ENCODE data around the gene STK32B. TPM values are rescaled to one million over a fixed set of nuclear protein-coding genes. Genes with fewer than 3 reads are reported as not detected.

The STK32B gene
- total RNA-seq, 2 experiments from 2014 or later: not detected

GRCh38 chr4:5423670-5424069, 372.4 kb downstream of the STK32B start:
- H3K4me1 ChIP-seq (ENCODE audit: insufficient read depth, low read length, poor library complexity, severe bottlenecking): no peaks in the 10 kb centered on the region
- H3K9me3 ChIP-seq (ENCODE audit: low read length): no peaks in the 10 kb centered on the region
- no peaks in the 10 kb centered on the region for H4K20me1 ChIP-seq (ENCODE audit: insufficient read depth, low read length)
- ChIA-PET CTCF (ENCODE audit: unreplicated experiment) (no interaction called here), POLR2A (no interaction called here)
- H3K9me2 ChIP-seq (ENCODE audit: insufficient read depth, low read length): no peaks in the 10 kb centered on the region
- no peaks in the 10 kb centered on the region for H3K79me2 ChIP-seq (ENCODE audit: insufficient read depth, low read depth, low read length)
- no peak overlapping the region for H2AFZ ChIP-seq (ENCODE audit: low read length)
- no TSS peak for BruUV-seq (replicated peaks)
- no peak overlapping the region for H3K27ac ChIP-seq (ENCODE audit: low read depth, low read length, poor library complexity, severe bottlenecking)
- no peak overlapping the region for H3K4me2 ChIP-seq (ENCODE audit: low read length)
- intact Hi-C loops (cut with micrococcal nuclease; ENCODE audit: unreplicated experiment): no loop called here
- TF ChIP-seq CTCF (conservative IDR thresholded peaks at IDR 0.05; ENCODE audit: low read length) (no peak), EZH2phosphoT487 (IDR thresholded peaks at IDR 0.05; ENCODE audit: borderline replicate concordance, low read depth, low read length) (no peak)
- no peaks in the 10 kb centered on the region for H3K36me3 ChIP-seq (ENCODE audit: insufficient read depth, low read length)
- no peak overlapping the region for H3K4me3 ChIP-seq (ENCODE audit: low read depth, low read length, poor library complexity, severe bottlenecking)
- no peak for DNase-seq (ENCODE audit: low spot score)

- TF ChIP-seq CTCF (conservative IDR thresholded peaks at IDR 0.05; ENCODE audit: low read length) (no peak), EZH2phosphoT487 (IDR thresholded peaks at IDR 0.05; ENCODE audit: borderline replicate concordance, low read depth, low read length) (no peak)
- POLR2A ChIA-PET: interaction anchor here (0.6 kb wide), 1 partner anchor 210 kb away, joined by 3 read pairs; no protein-coding TSS in a partner anchor
- H2AFZ ChIP-seq (ENCODE audit: low read length): no peak overlapping the region
These were observed 372.9 kb downstream of the STK32B start for GRCh38 chr4:5424211-5424610.

GRCh38 chr4:5424901-5425300, 373.6 kb downstream of the STK32B start:
- no peak for TF ChIP-seq EZH2phosphoT487 (IDR thresholded peaks at IDR 0.05; ENCODE audit: borderline replicate concordance, low read depth, low read length)
- no peak for TF ChIP-seq CTCF (conservative IDR thresholded peaks at IDR 0.05; ENCODE audit: low read length)
- no TSS peak for BruUV-seq (replicated peaks)
- no peaks in the 10 kb centered on the region for H3K9me3 ChIP-seq (ENCODE audit: low read length)
- H4K20me1 ChIP-seq (ENCODE audit: insufficient read depth, low read length): no peaks in the 10 kb centered on the region
- CTCF ChIA-PET (ENCODE audit: unreplicated experiment): no interaction called here
- H3K4me1 ChIP-seq (ENCODE audit: insufficient read depth, low read length, poor library complexity, severe bottlenecking): no peaks in the 10 kb centered on the region
- H3K27ac ChIP-seq (ENCODE audit: low read depth, low read length, poor library complexity, severe bottlenecking): no peak overlapping the region
- H3K36me3 ChIP-seq (ENCODE audit: insufficient read depth, low read length): no peaks in the 10 kb centered on the region
- H3K4me3 ChIP-seq (ENCODE audit: low read depth, low read length, poor library complexity, severe bottlenecking): no peak overlapping the region
- POLR2A ChIA-PET: interaction anchor here (0.6 kb wide), 1 partner anchor 209 kb away, joined by 3 read pairs; no protein-coding TSS in a partner anchor
- no peak overlapping the region for H3K4me2 ChIP-seq (ENCODE audit: low read length)
- no peaks in the 10 kb centered on the region for H3K79me2 ChIP-seq (ENCODE audit: insufficient read depth, low read depth, low read length)
- intact Hi-C loops (cut with micrococcal nuclease; ENCODE audit: unreplicated experiment): no loop called here
- no peak for DNase-seq (ENCODE audit: low spot score)
- H2AFZ ChIP-seq (ENCODE audit: low read length): no peak overlapping the region
- no peaks in the 10 kb centered on the region for H3K9me2 ChIP-seq (ENCODE audit: insufficient read depth, low read length)

More at GRCh38 chr4:5424211-5424610, 372.9 kb downstream of the STK32B start:
- no peaks in the 10 kb centered on the region for H3K9me3 ChIP-seq (ENCODE audit: low read length)
- no TSS peak for BruUV-seq (replicated peaks)
- no peaks in the 10 kb centered on the region for H3K36me3 ChIP-seq (ENCODE audit: insufficient read depth, low read length)
- H3K4me1 ChIP-seq (ENCODE audit: insufficient read depth, low read length, poor library complexity, severe bottlenecking): no peaks in the 10 kb centered on the region
- H3K4me2 ChIP-seq (ENCODE audit: low read length): no peak overlapping the region
- no peak overlapping the region for H3K4me3 ChIP-seq (ENCODE audit: low read depth, low read length, poor library complexity, severe bottlenecking)
- H3K27ac ChIP-seq (ENCODE audit: low read depth, low read length, poor library complexity, severe bottlenecking): no peak overlapping the region
- DNase-seq (ENCODE audit: low spot score): no peak
- CTCF ChIA-PET (ENCODE audit: unreplicated experiment): no interaction called here
- intact Hi-C loops (cut with micrococcal nuclease; ENCODE audit: unreplicated experiment): no loop called here
- H3K9me2 ChIP-seq (ENCODE audit: insufficient read depth, low read length): no peaks in the 10 kb centered on the region
- H3K79me2 ChIP-seq (ENCODE audit: insufficient read depth, low read depth, low read length): no peaks in the 10 kb centered on the region
- H4K20me1 ChIP-seq (ENCODE audit: insufficient read depth, low read length): no peaks in the 10 kb centered on the region
